Endothelial cell of umbilical vein (primary cell): ENCODE results near the gene TRDN. TPM values are rescaled to one million over a fixed set of nuclear protein-coding genes. Genes with fewer than 3 reads are reported as not detected.

Experiments
- BruUV-seq: library from RNA; stranded (reverse); fragments of 400-500 nt; replicated peaks from 2 replicates; lab custom pipeline; 2021; lab: Mats Ljungman, UMichigan
- CTCF ChIA-PET: fragments of 300-600, 350-600 bp; sonication (Branson Sonifier 250); formaldehyde crosslinking; loops from one replicate; lab custom pipeline; 2021; ENCODE audit warnings: antibody characterized with exemption, inconsistent platforms; lab: Charles Lee
- POLR2A ChIA-PET: fragments of 300-600, 350-600 bp; sonication (Branson Sonifier 250); formaldehyde crosslinking; loops from one replicate; lab custom pipeline; 2021; ENCODE audit warnings: antibody characterized with exemption, inconsistent platforms; lab: Charles Lee
- DNase-seq: peaks from one replicate; pipeline ENCODE4 v3.0.0-alpha.2; 2011; ENCODE audit warnings: low read depth, low spot score
- FAIRE-seq: peaks from 2 replicates; lab custom pipeline; 2011; peaks lifted over from hg19 to GRCh38; lab: Jason Lieb, UNC
- H2AFZ ChIP-seq: 2 replicates; pipeline ENCODE4 v1.6.0; 2012; ENCODE audit warnings: low read depth, low read length, control low read depth, inconsistent platforms
- H3K27ac ChIP-seq: 2 replicates; pipeline ENCODE4 v1.5.1; 2011; ENCODE audit warnings: low read depth, mild to moderate bottlenecking, control low read depth, low read length, moderate library complexity; ENCODE audit not compliant: insufficient read depth
- H3K27me3 ChIP-seq, 2 experiments: 2 replicates each; pipeline versions ENCODE4 v1.6.0 to v1.6.1; 2011; ENCODE audit warnings: low read length in 2 of 2, mixed read lengths in 1 of 2; ENCODE audit not compliant: control insufficient read depth in 2 of 2, insufficient read depth in 2 of 2
- H3K36me3 ChIP-seq, 2 experiments: 2 replicates in 1 of 2; 3 replicates in 1 of 2; pipeline ENCODE4 v1.5.1; 2011; ENCODE audit warnings: low read length in 2 of 2, mild to moderate bottlenecking in 1 of 2, moderate library complexity in 1 of 2; ENCODE audit not compliant: control insufficient read depth in 2 of 2, insufficient read depth in 2 of 2; ENCODE audit errors: extremely low read depth in 1 of 2
- H3K4me1 ChIP-seq: 3 replicates; pipeline ENCODE4 v1.5.1; 2011; ENCODE audit warnings: mild to moderate bottlenecking, low read length; ENCODE audit not compliant: control insufficient read depth, insufficient read depth; ENCODE audit errors: extremely low read depth
- H3K4me2 ChIP-seq: 2 replicates; pipeline ENCODE4 v1.6.1; 2011; ENCODE audit warnings: low read length, control low read depth, mixed read lengths; ENCODE audit not compliant: insufficient read depth
- H3K4me3 ChIP-seq, 3 experiments: fragments of 200-600 bp in 1 of 3; sonication (generic), shearing (Covaris generic) in 1 of 3; replicated peaks in 1 of 3; 2 replicates each; pipeline ENCODE4 v1.5.1; 2011 to 2016; ENCODE audit warnings: control low read depth in 3 of 3, low read length in 3 of 3, mild to moderate bottlenecking in 2 of 3, inconsistent platforms in 1 of 3, low read depth in 1 of 3, moderate library complexity in 1 of 3; ENCODE audit not compliant: insufficient read depth in 1 of 3
- H3K79me2 ChIP-seq: 2 replicates; pipeline ENCODE4 v1.6.0; 2012; ENCODE audit warnings: low read length, inconsistent platforms; ENCODE audit not compliant: control insufficient read depth, insufficient read depth
- H3K9ac ChIP-seq: replicated peaks from 2 replicates; pipeline ENCODE3; 2011; ENCODE audit warnings: low read length, control low read depth; ENCODE audit not compliant: insufficient read depth; ENCODE audit errors: extremely low read depth
- H3K9me1 ChIP-seq: replicated peaks from 3 replicates; pipeline ENCODE4 v1.6.0; 2011; ENCODE audit warnings: mild to moderate bottlenecking, low read length; ENCODE audit not compliant: control insufficient read depth, insufficient read depth; ENCODE audit errors: extremely low read depth
- H3K9me3 ChIP-seq: replicated peaks from 2 replicates; pipeline ENCODE4 v1.5.1; 2012; ENCODE audit warnings: low read length, inconsistent platforms; ENCODE audit not compliant: control insufficient read depth, insufficient read depth
- H4K20me1 ChIP-seq: replicated peaks from 2 replicates; pipeline ENCODE3; 2011; ENCODE audit warnings: mild to moderate bottlenecking, low read length; ENCODE audit not compliant: control insufficient read depth, insufficient read depth; ENCODE audit errors: extremely low read depth
- CTCF ChIP-seq, 2 donors: IDR thresholded peaks; 1 replicate in 1 of 2; 2 replicates in 1 of 2; pipeline ENCODE4 v1.5.1; 2011; ENCODE audit warnings: low read length in 2 of 2, mild to moderate bottlenecking in 2 of 2, moderate library complexity in 2 of 2, control low read depth in 1 of 2, inconsistent platforms in 1 of 2, low read depth in 1 of 2; ENCODE audit not compliant: insufficient read depth in 1 of 2; ENCODE audit errors: extremely low read depth in 1 of 2
- GATA2 ChIP-seq: IDR thresholded peaks from 2 replicates; pipeline ENCODE4 v1.7.0; 2011; ENCODE audit warnings: low read depth, mild to moderate bottlenecking, moderate library complexity, mixed read lengths, low read length; ENCODE audit not compliant: insufficient read length, insufficient read depth
- JUN ChIP-seq: IDR thresholded peaks from 2 replicates; pipeline ENCODE4 v1.6.1; 2011; ENCODE audit warnings: borderline replicate concordance, low read depth; ENCODE audit not compliant: insufficient read length, insufficient read depth
- MAX ChIP-seq: IDR thresholded peaks from 2 replicates; pipeline ENCODE4 v1.6.1; 2011; ENCODE audit not compliant: insufficient read depth, insufficient read length
- MYC ChIP-seq: IDR thresholded peaks from one replicate; pipeline ENCODE4 v1.6.1; 2011; ENCODE audit warnings: mild to moderate bottlenecking, low read depth, low read length
- POLR2AphosphoS5 ChIP-seq: IDR thresholded peaks from 2 replicates; pipeline ENCODE4 v1.6.1; 2012; ENCODE audit warnings: low read depth, mild to moderate bottlenecking, control low read depth, low read length, moderate library complexity; ENCODE audit not compliant: insufficient read depth
- dilution Hi-C: fragments of 300-500 bp; cut with MboI; formaldehyde crosslinking; loops from one replicate; pipeline ENCODE4 v1.15.0; 2019; ENCODE audit warnings: low sequenced_read_pairs; ENCODE audit not compliant: extremely low pct_ligation_motif_present
- intact Hi-C: fragments of 100-400 bp; cut with micrococcal nuclease; formaldehyde crosslinking; loops from one replicate; pipeline ENCODE4 v1.10.0; 2022
- polyA plus RNA-seq, 4 experiments: library from polyadenylated mRNA; depleted of rRNA in 3 of 4; stranded (reverse) in 3 of 4; unstranded in 1 of 4; fragments of >200 nt; gene quantifications; 2 replicates each; pipeline versions ENCODE4 v1.2.1 to v1.2.3, GENCODE V29; 2011 to 2012; ENCODE audit warnings: missing spikeins in 1 of 4
- total RNA-seq: library from RNA; stranded (reverse); gene quantifications from 2 replicates; pipeline ENCODE4 v1.2.3, GENCODE V29; 2021

Gene TRDN
- total and polyA plus RNA-seq, 2 donors (not counting 3 experiments of a cell fraction or from before 2014, with no cell fraction given), result not detected

GRCh38 chr6:123193298-123193697 lies 443.5 kb downstream of the TRDN start:
- H3K79me2 ChIP-seq, result no peaks in the 10 kb centered on the region
- H2AFZ ChIP-seq, result no peak overlapping the region
- no peak overlapping the region for H3K27ac ChIP-seq
- H3K4me3 ChIP-seq, result no peak overlapping the region
- H3K9me1 ChIP-seq, result no peaks in the 10 kb centered on the region
- DNase-seq (no peak), FAIRE-seq (no peak)
- H3K27me3 ChIP-seq, result no peaks in the 10 kb centered on the region
- no peaks in the 10 kb centered on the region for H3K4me1 ChIP-seq
- dilution Hi-C loops, result no loop called here
- POLR2A ChIA-PET, result no interaction called here
- no peak overlapping the region for H3K4me2 ChIP-seq
- CTCF ChIA-PET, result no interaction called here
- H4K20me1 ChIP-seq, result no peaks in the 10 kb centered on the region
- H3K36me3 ChIP-seq, result no peaks in the 10 kb centered on the region
- BruUV-seq, result no TSS peak
- TF ChIP-seq CTCF (IDR thresholded peaks at IDR 0.05; ENCODE audit: extremely low read depth in 1 of 2, insufficient read depth in 1 of 2, low read depth in 1 of 2, low read length in 2 of 2), result no peak
- no peak for TF ChIP-seq JUN
- no peak for TF ChIP-seq GATA2
- TF ChIP-seq POLR2AphosphoS5, result no peak
- TF ChIP-seq MYC, result no peak
- no peaks in the 10 kb centered on the region for H3K9me3 ChIP-seq
- no peak overlapping the region for H3K9ac ChIP-seq
- intact Hi-C loops, result no loop called here

GRCh38 chr6:123189816-123190215 lies 446.9 kb downstream of the TRDN start:
- no peak for FAIRE-seq
- Histone ChIP-seq H3K27me3 (no peaks in the 10 kb centered on the region), H3K9me3 (no peaks in the 10 kb centered on the region), H3K79me2 (no peaks in the 10 kb centered on the region), H3K4me2 (no peak overlapping the region), H3K36me3 (no peaks in the 10 kb centered on the region), H3K27ac (no peak overlapping the region), H3K9me1 (no peaks in the 10 kb centered on the region), H4K20me1 (no peaks in the 10 kb centered on the region), H3K4me3 (no peak overlapping the region), H3K9ac (no peak overlapping the region), H3K4me1 (no peaks in the 10 kb centered on the region), H2AFZ (no peak overlapping the region)
- no TSS peak for BruUV-seq
- ChIA-PET CTCF (interaction anchor here (1.0 kb wide), 1 partner anchor 11 kb away, joined by 3 read pairs; no protein-coding TSS in a partner anchor), POLR2A (no interaction called here)
- TF ChIP-seq MAX (no peak), GATA2 (no peak)
- intact Hi-C loops, result no loop called here
- no peak for DNase-seq
- dilution Hi-C loops, result no loop called here
